Fibroblast of lung (primary cell): ENCODE results near the gene EEFSEC. TPM values are rescaled to one million over a fixed set of nuclear protein-coding genes. Genes with fewer than 3 reads are reported as not detected.
A peak's percentile ranks its signal among the peaks of the same experiment; 100 is the strongest.

Experiments
- DNase-seq, 2 donors: peaks; one replicate each; pipeline versions ENCODE4 v3.0.0 to v3.0.0-alpha.2; 2010; ENCODE audit warnings: low read depth in 2 of 2
- H2AFZ ChIP-seq: 2 replicates; pipeline ENCODE4 v1.5.1; 2012; ENCODE audit warnings: low read length, control low read depth, inconsistent platforms
- H3K27ac ChIP-seq: 2 replicates; pipeline ENCODE4 v1.5.1; 2011; ENCODE audit warnings: low read length, control low read depth; ENCODE audit not compliant: insufficient read depth
- H3K27me3 ChIP-seq: 2 replicates; pipeline ENCODE4 v1.5.1; 2011; ENCODE audit warnings: mild to moderate bottlenecking, low read length; ENCODE audit not compliant: control insufficient read depth, insufficient read depth
- H3K36me3 ChIP-seq: 2 replicates; pipeline ENCODE4 v1.5.1; 2011; ENCODE audit warnings: low read length; ENCODE audit not compliant: control insufficient read depth, insufficient read depth
- H3K4me1 ChIP-seq: 2 replicates; pipeline ENCODE4 v1.5.1; 2011; ENCODE audit warnings: low read length; ENCODE audit not compliant: control insufficient read depth, insufficient read depth; ENCODE audit errors: extremely low read depth
- H3K4me2 ChIP-seq: 2 replicates; pipeline ENCODE4 v1.5.1; 2011; ENCODE audit warnings: low read length, control low read depth; ENCODE audit not compliant: insufficient read depth; ENCODE audit errors: extremely low read depth
- H3K4me3 ChIP-seq, 4 experiments: fragments of 200-600 bp in 1 of 4; sonication (generic) in 1 of 4; replicated peaks in 1 of 4; 2 replicates each; pipeline ENCODE4 v1.5.1; 2011 to 2016; ENCODE audit warnings: low read length in 4 of 4, low read depth in 3 of 4, mild to moderate bottlenecking in 3 of 4, control low read depth in 2 of 4, inconsistent platforms in 1 of 4, mixed read lengths in 1 of 4; ENCODE audit not compliant: insufficient read depth in 1 of 4; ENCODE audit errors: control extremely low read depth in 1 of 4
- H3K79me2 ChIP-seq: 2 replicates; pipeline ENCODE4 v1.5.1; 2012; ENCODE audit warnings: mild to moderate bottlenecking, low read length, inconsistent platforms; ENCODE audit not compliant: control insufficient read depth, insufficient read depth
- H3K9ac ChIP-seq: 2 replicates; pipeline ENCODE4 v1.5.1; 2011; ENCODE audit warnings: mild to moderate bottlenecking, low read length, control low read depth; ENCODE audit not compliant: insufficient read depth
- H3K9me3 ChIP-seq: 2 replicates; pipeline ENCODE4 v1.5.1; 2012; ENCODE audit warnings: low read depth, low read length; ENCODE audit not compliant: control insufficient read depth, insufficient read depth
- H4K20me1 ChIP-seq: 2 replicates; pipeline ENCODE4 v1.5.1; 2011; ENCODE audit warnings: low read length; ENCODE audit not compliant: control insufficient read depth, insufficient read depth; ENCODE audit errors: extremely low read depth
- CTCF ChIP-seq, 2 donors: IDR thresholded peaks in 1 of 2; conservative IDR thresholded peaks in 1 of 2; 1 replicate in 1 of 2; 2 replicates in 1 of 2; pipeline ENCODE4 v1.5.1; 2011 to 2012; ENCODE audit warnings: low read length in 2 of 2, control low read depth in 1 of 2, inconsistent platforms in 1 of 2, low read depth in 1 of 2, mild to moderate bottlenecking in 1 of 2
- EZH2 ChIP-seq: IDR thresholded peaks from 2 replicates; pipeline ENCODE4 v1.5.1; 2012; ENCODE audit warnings: low read length, control low read depth, mild to moderate bottlenecking; ENCODE audit errors: missing control alignments
- polyA plus RNA-seq, 2 donors: library from polyadenylated mRNA; depleted of rRNA in 1 of 2; stranded (reverse) in 1 of 2; unstranded in 1 of 2; fragments of >200 nt; gene quantifications; 2 replicates each; pipeline ENCODE4 v1.2.1, GENCODE V29; 2011 to 2012; ENCODE audit warnings: missing spikeins in 1 of 2
- total RNA-seq: library from RNA; depleted of rRNA; stranded (reverse); fragments of >200 nt; gene quantifications from 2 replicates; pipeline ENCODE4 v1.2.1, GENCODE V29; 2014

EEFSEC gene
- total and polyA plus RNA-seq, 2 donors (not counting 1 experiment from before 2014, with no cell fraction given): 2.6 to 5.0 TPM

- TF ChIP-seq EZH2 (no peak), CTCF (conservative IDR thresholded peaks at IDR 0.05 in 1 of 2, IDR thresholded peaks at IDR 0.05 in 1 of 2; ENCODE audit: low read depth in 1 of 2, low read length in 2 of 2) (no peak)
- Histone ChIP-seq H3K36me3 (no peaks in the 10 kb centered on the region), H3K9me3 (no peaks in the 10 kb centered on the region), H3K79me2 (no peaks in the 10 kb centered on the region), H2AFZ (no peak overlapping the region), H3K4me1 (no peaks in the 10 kb centered on the region), H3K4me2 (no peak overlapping the region), H3K9ac (no peak overlapping the region), H4K20me1 (no peaks in the 10 kb centered on the region), H3K27ac (no peak overlapping the region), H3K4me3 (no peak overlapping the region), H3K27me3 (no peaks in the 10 kb centered on the region)
- DNase-seq: no peak
These were observed 38.9 kb downstream of the EEFSEC start for GRCh38 chr3:128192131-128192530.

- TF ChIP-seq EZH2 (no peak), CTCF (conservative IDR thresholded peaks at IDR 0.05 in 1 of 2, IDR thresholded peaks at IDR 0.05 in 1 of 2; ENCODE audit: low read depth in 1 of 2, low read length in 2 of 2) (no peak)
These were observed 39.9 kb downstream of the EEFSEC start for GRCh38 chr3:128193168-128193567.

GRCh38 chr3:128194843-128195242 is 41.6 kb downstream of the EEFSEC start:
- H3K27me3 ChIP-seq: no peaks in the 10 kb centered on the region
- peak in 1 of 2 donors; percentile 12 for DNase-seq
- TF ChIP-seq CTCF (conservative IDR thresholded peaks at IDR 0.05 in 1 of 2, IDR thresholded peaks at IDR 0.05 in 1 of 2; ENCODE audit: low read depth in 1 of 2, low read length in 2 of 2) (no peak), EZH2 (no peak)
- H3K9me3 ChIP-seq: no peaks in the 10 kb centered on the region
- no peaks in the 10 kb centered on the region for H3K36me3 ChIP-seq
- H2AFZ ChIP-seq: no peak overlapping the region
- no peak overlapping the region for H3K4me2 ChIP-seq
- H3K4me3 ChIP-seq: no peak overlapping the region
- H3K79me2 ChIP-seq: no peaks in the 10 kb centered on the region
- no peak overlapping the region for H3K9ac ChIP-seq
- H3K27ac ChIP-seq: no peak overlapping the region
- no peaks in the 10 kb centered on the region for H3K4me1 ChIP-seq
- H4K20me1 ChIP-seq: no peaks in the 10 kb centered on the region

More at GRCh38 chr3:128193168-128193567, 39.9 kb downstream of the EEFSEC start:
- no peak for DNase-seq
- no peaks in the 10 kb centered on the region for H3K36me3 ChIP-seq
- H3K4me2 ChIP-seq: no peak overlapping the region
- no peak overlapping the region for H3K4me3 ChIP-seq
- H3K27ac ChIP-seq: no peak overlapping the region
- no peaks in the 10 kb centered on the region for H4K20me1 ChIP-seq
- no peak overlapping the region for H3K9ac ChIP-seq
- H3K4me1 ChIP-seq: no peaks in the 10 kb centered on the region
- H3K9me3 ChIP-seq: no peaks in the 10 kb centered on the region
- H3K79me2 ChIP-seq: no peaks in the 10 kb centered on the region
- H2AFZ ChIP-seq: no peak overlapping the region
- no peaks in the 10 kb centered on the region for H3K27me3 ChIP-seq
